ENCODE measurements around the gene SSH2. TPM values are rescaled to one million over a fixed set of nuclear protein-coding genes. Genes with fewer than 3 reads are reported as not detected.

SSH2 gene
- total and polyA plus RNA-seq, 2 of the 13 experiments (the other 11 are each of a cell fraction or from before 2014, with no cell fraction given) = 6.0 to 6.4 TPM

- TF ChIP-seq, protein P1, sequence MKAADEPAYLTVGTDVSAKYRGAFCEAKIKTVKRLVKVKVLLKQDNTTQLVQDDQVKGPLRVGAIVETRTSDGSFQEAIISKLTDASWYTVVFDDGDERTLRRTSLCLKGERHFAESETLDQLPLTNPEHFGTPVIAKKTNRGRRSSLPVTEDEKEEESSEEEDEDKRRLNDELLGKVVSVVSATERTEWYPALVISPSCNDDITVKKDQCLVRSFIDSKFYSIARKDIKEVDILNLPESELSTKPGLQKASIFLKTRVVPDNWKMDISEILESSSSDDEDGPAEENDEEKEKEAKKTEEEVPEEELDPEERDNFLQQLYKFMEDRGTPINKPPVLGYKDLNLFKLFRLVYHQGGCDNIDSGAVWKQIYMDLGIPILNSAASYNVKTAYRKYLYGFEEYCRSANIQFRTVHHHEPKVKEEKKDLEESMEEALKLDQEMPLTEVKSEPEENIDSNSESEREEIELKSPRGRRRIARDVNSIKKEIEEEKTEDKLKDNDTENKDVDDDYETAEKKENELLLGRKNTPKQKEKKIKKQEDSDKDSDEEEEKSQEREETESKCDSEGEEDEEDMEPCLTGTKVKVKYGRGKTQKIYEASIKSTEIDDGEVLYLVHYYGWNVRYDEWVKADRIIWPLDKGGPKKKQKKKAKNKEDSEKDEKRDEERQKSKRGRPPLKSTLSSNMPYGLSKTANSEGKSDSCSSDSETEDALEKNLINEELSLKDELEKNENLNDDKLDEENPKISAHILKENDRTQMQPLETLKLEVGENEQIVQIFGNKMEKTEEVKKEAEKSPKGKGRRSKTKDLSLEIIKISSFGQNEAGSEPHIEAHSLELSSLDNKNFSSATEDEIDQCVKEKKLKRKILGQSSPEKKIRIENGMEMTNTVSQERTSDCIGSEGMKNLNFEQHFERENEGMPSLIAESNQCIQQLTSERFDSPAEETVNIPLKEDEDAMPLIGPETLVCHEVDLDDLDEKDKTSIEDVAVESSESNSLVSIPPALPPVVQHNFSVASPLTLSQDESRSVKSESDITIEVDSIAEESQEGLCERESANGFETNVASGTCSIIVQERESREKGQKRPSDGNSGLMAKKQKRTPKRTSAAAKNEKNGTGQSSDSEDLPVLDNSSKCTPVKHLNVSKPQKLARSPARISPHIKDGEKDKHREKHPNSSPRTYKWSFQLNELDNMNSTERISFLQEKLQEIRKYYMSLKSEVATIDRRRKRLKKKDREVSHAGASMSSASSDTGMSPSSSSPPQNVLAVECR (CRISPR knock-in tag; IDR thresholded peaks at IDR 0.05; ENCODE audit: borderline replicate concordance) = peak; percentile 51; the same call in 1 of the 2 replicates
- 0 out of 2 replicates have a peak, but pooled peaks have one; percentile 15 for TF ChIP-seq SMAD3 (CRISPR knock-in tag; IDR thresholded peaks at IDR 0.05)
- peak; percentile 91 for TF ChIP-seq MAX (IDR thresholded peaks at IDR 0.05)
- peak; percentile 52; the same call in 1 of the 2 replicates for TF ChIP-seq ZNF30 (CRISPR knock-in tag; IDR thresholded peaks at IDR 0.05)
- TF ChIP-seq, protein P2, sequence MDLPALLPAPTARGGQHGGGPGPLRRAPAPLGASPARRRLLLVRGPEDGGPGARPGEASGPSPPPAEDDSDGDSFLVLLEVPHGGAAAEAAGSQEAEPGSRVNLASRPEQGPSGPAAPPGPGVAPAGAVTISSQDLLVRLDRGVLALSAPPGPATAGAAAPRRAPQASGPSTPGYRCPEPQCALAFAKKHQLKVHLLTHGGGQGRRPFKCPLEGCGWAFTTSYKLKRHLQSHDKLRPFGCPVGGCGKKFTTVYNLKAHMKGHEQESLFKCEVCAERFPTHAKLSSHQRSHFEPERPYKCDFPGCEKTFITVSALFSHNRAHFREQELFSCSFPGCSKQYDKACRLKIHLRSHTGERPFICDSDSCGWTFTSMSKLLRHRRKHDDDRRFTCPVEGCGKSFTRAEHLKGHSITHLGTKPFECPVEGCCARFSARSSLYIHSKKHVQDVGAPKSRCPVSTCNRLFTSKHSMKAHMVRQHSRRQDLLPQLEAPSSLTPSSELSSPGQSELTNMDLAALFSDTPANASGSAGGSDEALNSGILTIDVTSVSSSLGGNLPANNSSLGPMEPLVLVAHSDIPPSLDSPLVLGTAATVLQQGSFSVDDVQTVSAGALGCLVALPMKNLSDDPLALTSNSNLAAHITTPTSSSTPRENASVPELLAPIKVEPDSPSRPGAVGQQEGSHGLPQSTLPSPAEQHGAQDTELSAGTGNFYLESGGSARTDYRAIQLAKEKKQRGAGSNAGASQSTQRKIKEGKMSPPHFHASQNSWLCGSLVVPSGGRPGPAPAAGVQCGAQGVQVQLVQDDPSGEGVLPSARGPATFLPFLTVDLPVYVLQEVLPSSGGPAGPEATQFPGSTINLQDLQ (CRISPR knock-in tag; IDR thresholded peaks at IDR 0.05) = no peak
- TF ChIP-seq, protein P3, sequence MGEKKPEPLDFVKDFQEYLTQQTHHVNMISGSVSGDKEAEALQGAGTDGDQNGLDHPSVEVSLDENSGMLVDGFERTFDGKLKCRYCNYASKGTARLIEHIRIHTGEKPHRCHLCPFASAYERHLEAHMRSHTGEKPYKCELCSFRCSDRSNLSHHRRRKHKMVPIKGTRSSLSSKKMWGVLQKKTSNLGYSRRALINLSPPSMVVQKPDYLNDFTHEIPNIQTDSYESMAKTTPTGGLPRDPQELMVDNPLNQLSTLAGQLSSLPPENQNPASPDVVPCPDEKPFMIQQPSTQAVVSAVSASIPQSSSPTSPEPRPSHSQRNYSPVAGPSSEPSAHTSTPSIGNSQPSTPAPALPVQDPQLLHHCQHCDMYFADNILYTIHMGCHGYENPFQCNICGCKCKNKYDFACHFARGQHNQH (CRISPR knock-in tag; IDR thresholded peaks at IDR 0.05) = peak; percentile 36; the same call in 1 of the 2 replicates
- TF ChIP-seq MEF2D (CRISPR knock-in tag; IDR thresholded peaks at IDR 0.05) = 0 out of 2 replicates have a peak, but pooled peaks have one; percentile 3
- no peak for TF ChIP-seq EHMT2 (IDR thresholded peaks at IDR 0.05; ENCODE audit: borderline replicate concordance, low read depth, low read length)
- no peak for TF ChIP-seq SKI (IDR thresholded peaks at IDR 0.05; ENCODE audit: partially characterized antibody)
- TF ChIP-seq NPAS2 (CRISPR knock-in tag; IDR thresholded peaks at IDR 0.05; ENCODE audit: borderline replicate concordance) = no peak
- TF ChIP-seq KMT2B (CRISPR knock-in tag; IDR thresholded peaks at IDR 0.05) = peak; percentile 35
- no peak for TF ChIP-seq ELF4 (CRISPR knock-in tag; IDR thresholded peaks at IDR 0.05; ENCODE audit: borderline replicate concordance)
- 0 out of 2 replicates have a peak, but pooled peaks have one; percentile 41 for TF ChIP-seq ZSCAN31 (CRISPR knock-in tag; IDR thresholded peaks at IDR 0.05; ENCODE audit: low read depth)
- TF ChIP-seq MYC (CRISPR knock-in tag; IDR thresholded peaks at IDR 0.05; ENCODE audit: borderline replicate concordance) = peak; percentile 85
- TF ChIP-seq SOX5 (CRISPR knock-in tag; IDR thresholded peaks at IDR 0.05; ENCODE audit: borderline replicate concordance) = no peak; the same call in 1 of the 2 replicates
- 0 out of 2 replicates have a peak, but pooled peaks have one; percentile 15 for TF ChIP-seq ZNF275 (CRISPR knock-in tag; IDR thresholded peaks at IDR 0.05; ENCODE audit: borderline replicate concordance)
- TF ChIP-seq MTF2 (CRISPR knock-in tag; IDR thresholded peaks at IDR 0.05; ENCODE audit: borderline replicate concordance) = 0 out of 2 replicates have a peak, but pooled peaks have one; percentile 19
- TF ChIP-seq TERF1 (CRISPR knock-in tag; IDR thresholded peaks at IDR 0.05) = no peak
Observed at GRCh38 chr17:29591146-29591736, 338.8 kb downstream of the SSH2 start (continued).

Measured in HepG2 (cell line).